Measurements from ENCODE around the gene TFCP2.
"Not testable (repeated sequence)": the region's sequence is repeated elsewhere in the genome, so short reads cannot be mapped to it uniquely, and the experiment has no call there.

TFCP2 gene, protein sequence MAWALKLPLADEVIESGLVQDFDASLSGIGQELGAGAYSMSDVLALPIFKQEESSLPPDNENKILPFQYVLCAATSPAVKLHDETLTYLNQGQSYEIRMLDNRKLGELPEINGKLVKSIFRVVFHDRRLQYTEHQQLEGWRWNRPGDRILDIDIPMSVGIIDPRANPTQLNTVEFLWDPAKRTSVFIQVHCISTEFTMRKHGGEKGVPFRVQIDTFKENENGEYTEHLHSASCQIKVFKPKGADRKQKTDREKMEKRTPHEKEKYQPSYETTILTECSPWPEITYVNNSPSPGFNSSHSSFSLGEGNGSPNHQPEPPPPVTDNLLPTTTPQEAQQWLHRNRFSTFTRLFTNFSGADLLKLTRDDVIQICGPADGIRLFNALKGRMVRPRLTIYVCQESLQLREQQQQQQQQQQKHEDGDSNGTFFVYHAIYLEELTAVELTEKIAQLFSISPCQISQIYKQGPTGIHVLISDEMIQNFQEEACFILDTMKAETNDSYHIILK

DNA sequence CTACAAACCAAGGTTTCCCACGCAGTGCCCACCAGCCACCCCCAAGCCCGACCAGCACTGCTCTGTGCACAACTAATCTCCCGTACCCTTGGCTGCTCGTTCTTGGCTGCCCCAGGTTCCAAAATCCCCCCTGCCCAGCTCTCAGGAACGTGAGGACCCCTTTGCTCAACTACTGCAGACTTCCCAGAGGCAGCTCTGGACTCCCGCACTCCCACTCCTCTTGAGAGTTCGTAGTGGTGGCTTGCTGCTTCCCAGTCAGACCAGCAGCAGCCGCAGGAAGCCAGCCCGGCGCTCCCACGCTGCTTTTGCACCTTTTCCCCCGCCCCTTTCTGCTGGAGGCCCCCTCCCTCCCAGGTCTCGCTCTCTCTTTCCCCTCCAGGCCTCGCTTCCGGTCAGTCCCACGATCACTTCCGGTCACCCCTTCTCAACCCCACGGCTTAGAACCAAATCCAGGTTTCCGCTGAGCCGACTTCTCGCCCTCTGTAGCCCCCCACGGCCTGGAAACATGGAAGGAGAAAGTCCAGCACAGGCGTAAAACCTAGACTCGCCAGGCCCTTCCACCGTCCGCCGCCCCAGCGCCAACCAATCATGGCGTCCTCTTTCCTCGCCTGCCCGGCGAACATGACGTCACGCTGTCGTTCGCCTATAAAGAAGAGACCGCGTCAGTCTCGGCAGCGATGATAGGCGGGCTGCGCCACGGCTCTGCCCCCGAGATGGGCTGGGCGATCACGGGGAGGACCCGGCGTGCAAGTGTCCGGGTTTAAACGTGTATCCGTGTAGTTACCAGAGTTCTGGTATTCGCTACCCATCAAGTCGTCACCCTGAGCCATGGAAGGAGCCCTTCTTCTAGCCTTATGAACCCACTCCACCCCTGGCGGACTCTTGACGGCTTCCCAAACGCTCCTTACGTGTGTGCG lies at the start of gene TFCP2:
TSS of gene TFCP2 (minus strand) at position 621 of the 917 bp plus-strand sequence. CDS start 713 bp downstream, outside the sequence.
- peak; percentile 74 for DNase-seq

DNA sequence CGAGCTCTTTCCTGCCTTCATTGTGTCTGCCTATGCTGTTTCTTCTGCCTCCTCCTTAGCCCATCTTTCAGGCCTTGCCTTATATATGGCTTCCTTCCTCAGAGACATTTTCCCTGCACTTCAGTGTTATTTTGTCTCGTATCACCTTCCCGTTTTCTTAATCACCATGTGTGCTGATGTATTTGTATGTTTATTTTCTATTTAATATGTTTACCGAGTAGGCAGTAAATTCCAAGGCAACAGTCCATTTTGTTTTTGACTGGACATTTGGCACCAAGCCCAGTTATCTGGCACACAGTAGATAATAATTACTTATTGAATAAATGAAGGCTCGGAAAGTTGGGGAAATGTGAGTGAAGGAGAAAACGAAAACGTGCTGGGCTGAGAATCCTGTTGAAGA lies 49.5 kb upstream of the TFCP2 start:
- no peak for DNase-seq

DNA sequence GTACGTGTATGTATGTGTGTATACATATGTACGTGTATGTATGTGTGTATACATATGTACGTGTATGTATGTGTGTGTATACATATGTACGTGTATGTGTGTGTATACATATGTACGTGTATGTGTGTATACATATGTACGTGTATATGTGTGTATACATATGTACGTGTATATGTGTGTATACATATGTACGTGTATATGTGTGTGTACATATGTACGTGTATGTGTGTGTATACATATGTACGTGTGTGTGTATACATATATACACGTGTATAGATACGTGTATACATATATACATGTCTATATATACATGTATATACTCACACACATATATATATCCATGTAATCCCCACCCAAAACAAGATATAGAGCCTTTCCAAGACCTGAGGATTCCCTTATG lies 46.9 kb upstream of the TFCP2 start:
- DNase-seq: not testable (repeated sequence)

DNA sequence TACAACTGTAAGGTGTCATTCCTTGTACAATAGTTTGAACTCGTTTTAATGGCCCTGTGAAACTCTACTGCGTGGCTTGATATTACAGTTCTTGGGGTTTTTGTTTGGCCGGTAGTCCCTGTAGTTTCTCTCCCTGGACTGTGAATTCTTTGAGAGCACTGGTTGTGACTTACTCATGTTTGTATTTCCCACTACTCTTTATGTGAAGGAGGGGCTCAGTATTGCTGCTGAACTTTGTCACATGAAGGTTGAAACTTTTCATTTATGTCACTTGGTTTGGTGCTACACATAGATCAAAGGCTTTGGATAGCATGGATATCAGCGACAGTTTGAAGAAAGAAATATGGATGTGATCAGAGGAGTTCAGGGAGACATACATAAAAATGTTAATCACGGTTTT lies 46.4 kb upstream of the TFCP2 start:
- no peak for DNase-seq

DNA sequence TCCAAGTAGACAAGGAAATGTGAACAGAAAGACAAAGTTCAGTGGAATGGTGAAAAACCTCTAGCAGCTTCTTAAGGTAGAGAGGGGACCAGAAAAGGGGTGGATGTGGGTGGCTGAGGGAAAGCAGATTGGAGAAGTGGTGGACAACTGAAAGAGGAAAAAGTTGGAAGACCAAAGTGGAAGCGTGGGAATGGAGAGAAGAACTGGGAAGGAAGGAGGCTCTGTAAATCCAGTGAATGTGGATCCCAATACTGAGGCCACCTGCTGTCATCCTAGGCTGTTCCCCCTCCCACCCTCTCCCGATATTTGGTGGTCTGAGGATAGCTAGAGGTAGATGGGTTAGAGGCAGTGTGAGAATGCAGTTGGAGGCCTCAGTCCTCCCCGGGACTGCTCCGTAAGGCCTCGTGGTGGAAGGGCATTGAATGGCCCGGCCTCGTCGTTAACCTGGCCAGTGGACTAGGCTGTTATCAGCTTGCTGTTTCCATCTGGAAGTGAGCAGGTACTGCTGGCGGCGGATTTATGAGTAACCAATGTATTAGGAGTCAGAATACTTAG lies 45.7 kb upstream of the TFCP2 start:
- no peak for DNase-seq

DNA sequence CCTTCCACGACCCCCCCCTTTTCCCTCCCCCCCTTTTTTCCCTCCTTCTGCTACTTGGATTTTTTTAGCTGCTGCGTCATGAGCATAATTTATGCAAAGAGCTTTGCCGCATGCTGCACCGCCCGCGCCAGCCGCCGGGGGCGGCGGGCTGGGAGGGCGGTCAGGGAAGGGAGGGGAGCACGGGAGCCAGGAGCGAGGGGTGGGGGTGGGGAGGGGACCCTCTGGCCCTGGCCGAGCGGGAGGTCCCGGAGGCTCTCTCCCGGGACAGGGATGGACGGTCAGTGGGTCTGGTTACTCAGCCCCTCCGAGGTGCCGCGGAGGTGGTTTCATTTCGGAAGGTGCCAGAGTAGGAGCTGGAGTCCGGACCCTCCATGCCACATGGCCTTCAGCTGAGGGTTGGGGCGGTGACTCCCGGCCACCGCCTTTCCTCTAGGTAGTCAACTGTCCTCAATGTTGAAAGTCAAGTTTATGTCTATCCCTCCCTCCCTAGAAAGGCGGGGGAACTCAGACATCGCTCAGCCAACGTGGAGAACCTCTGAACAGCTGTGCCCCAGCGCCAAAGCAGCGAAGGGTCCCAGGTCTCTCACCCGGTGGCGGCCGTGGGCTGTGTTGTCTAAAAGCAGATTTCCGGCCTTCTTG lies 45.2 kb upstream of the TFCP2 start, which contains the start of gene POU6F1:
TSS of gene POU6F1 (minus strand) at position 95 of the 639 bp plus-strand sequence. CDS start 11,226 bp downstream, outside the sequence.
- DNase-seq: peak; percentile 9

DNA sequence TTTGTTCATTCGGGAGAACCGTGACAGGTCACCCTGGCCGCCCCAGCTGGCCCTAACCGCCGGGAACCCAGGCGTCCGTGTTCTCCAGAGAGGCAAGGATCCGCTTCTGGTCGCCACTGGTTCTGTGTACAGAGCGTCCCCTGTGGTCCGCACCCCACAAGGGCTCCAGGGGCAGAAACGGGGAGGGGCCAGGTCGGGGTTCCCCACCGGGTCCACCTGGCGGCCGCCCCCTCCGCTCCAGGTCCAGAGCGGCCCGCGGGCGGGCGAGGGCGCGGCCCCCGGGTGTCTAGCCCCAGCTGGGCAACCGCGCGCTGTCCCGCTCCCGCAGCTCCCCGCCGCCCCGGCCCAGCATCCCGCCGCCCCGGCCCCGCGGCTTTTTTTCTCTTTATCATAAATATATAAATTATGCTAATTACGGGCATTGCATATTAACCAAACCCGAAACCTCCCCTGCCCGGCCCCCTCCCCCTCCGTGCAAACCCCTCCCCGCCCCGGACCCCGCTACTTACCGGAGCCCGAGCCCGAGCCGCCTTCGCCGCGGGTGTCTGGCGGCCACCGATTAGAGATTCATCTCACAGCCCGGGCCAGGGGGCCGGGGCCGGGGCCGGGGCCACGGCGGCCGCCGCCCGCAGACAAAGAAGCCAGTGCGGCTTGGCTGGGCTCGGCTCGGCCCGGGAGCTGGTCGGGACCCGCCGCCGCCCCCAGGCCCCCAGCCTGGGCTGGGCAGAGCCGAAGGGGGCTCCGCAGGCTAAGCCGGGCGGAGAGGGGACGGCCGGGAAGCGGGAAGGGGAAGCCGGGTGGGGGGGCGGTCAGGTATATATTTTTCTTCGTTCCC lies 44.4 kb upstream of the TFCP2 start:
- DNase-seq: no peak

DNA sequence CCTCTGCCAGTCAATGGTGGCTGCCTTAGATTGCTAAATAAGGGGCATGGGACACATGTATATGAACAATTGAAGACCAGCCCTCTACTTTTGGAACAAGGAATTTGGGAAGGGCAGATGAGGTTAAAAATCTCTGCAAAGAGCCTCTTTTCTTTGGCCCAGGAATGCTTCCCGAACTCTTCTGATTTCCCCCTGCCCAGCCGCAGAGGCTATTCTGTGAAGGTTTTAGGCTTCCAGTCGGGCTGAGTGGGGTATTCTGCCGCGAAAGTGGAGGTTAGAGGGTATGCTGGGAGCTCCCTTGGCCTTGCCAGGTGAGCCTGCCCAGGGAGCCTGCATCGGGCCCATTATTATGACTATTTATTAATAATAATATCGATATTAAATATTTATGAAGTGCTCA lies 43.7 kb upstream of the TFCP2 start:
- DNase-seq: no peak

DNA sequence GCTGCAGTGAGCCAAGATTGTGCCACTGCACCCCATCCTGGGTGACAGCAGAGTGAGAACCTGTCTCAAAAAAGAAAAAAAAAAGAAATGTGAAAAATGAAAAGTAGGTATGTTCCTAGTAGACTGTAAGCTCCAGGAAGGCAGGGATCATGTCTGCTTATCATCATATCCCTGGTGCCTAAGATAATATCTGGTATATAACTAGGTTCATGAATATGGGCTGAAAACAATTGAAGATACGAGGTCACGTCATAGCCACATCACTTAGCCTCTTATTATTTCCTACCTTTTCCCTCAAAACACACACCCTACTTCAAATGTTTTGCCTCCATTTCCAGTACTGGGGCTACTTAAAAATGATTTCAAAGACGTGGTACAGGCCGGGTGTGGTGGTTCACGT lies 42.0 kb upstream of the TFCP2 start:
- DNase-seq: no peak

DNA sequence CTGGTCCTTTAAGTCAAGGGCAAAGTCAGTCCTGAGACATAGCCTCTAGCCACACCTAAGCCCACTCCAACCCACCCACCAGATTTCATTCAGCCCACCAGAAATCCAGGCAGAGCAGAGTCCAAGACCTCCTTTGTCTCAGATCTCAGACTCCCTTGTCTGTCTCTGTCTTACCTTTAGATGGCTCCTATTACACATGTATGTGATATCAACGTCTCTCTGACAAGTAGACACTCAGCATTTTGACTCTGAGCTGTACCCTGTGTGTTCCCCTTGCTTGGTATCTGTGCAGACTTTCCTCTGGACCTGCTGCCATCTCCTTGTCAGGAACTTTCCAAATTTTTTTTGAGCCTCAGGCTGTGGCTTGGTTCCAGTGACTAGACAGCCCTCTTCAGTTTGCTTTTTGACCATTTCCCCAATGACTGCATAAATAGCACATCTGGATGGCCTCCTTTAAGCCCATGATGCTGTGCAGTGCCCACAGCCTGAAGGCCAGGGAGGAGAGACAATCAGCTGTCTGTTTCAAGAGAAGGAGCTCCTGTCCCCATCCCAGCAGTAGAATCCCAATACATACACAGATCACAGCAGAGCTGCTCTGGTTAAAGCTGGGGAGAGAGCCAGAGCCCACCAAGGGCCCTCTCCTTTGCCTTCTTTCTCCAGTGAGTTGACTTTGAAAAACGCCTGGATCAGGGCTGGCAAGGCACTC lies 37.9 kb upstream of the TFCP2 start:
- no peak for DNase-seq

DNA sequence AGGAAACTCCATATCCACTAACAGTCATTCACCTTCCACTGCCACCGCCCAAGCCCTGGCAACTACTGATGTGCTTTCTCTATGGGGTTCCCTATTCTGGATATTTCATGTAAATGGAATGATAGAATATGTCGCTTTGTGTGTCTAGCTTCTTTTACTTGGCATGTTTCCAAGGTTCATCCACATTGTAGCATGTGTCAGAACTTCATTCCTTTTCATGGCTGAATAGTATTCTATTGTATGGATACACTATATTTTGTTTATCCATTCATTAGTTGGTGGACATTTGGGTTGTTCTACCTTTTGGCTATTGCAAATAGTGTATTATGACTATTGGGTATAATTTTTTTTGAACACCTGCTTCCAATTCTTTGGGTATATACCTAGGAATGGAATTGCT lies 36.3 kb upstream of the TFCP2 start:
- DNase-seq: no peak

DNA sequence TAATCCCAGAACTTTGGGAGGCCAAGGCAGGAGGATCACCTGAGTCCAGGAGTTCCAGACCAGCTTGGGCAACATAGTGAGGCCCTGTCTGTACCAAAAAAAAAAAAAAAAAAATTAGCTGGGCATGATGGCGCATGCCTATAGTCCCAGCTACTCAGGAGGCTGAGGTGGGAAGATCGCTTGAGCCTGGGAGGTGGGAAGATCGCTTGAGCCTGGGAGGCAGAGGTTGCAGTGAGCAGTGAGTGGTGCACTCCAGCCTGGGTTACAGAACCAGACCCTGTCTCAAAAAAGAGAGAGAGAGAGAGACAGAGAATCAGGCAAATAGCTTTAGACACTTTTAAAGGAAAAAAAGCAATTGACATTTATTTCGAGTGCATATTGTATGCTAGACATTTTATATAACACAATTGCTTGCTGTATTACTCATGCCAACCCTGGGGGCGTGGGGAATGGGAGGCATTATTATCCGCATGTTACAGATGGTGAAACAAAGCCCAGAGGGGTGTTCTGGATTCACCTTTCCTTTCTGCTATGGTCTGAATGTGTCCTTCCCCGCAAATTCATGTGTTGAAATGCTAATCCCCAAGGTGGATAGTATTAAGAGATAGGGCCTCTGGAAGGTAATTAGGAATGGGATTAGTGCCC lies 35.2 kb upstream of the TFCP2 start:
- DNase-seq: no peak

DNA sequence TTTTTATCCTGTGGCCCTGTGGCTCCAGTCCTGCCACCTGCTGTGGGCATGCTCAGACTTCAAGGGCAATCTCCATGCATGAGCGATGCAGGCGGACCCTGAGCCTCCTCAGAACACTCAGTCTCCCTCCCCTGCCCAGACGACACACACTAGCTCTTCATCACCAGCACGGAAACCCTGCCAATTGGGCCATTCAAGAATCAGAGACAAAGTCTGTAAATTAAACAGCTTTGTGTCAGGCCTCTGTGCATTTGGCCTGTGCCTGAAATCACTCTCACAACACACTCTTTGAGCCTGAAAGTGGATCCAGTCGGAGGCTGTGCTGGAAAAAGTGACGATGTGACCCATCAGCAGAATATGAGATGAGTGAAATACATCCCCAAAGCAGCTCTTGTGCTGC lies 32.4 kb upstream of the TFCP2 start:
- no peak for DNase-seq

DNA sequence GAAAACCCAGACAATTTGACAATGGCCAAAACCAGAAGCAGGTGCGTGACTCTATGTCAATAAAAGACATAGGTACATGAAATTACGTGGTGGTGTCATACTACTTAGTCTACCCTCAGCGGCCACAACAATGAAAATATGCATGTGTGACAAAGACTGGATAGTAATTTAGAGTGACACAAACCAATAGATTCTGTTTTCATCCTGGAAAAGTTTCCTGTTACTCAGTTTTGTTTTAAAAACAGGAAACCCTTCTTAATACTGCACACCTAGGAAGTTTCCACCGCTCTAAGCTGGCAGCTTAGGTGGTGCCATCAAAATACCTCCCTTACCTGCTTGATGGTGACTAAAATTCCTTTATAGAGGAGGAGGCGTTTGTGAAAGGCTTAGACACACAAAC lies 29.8 kb upstream of the TFCP2 start:
- DNase-seq: no peak

DNA sequence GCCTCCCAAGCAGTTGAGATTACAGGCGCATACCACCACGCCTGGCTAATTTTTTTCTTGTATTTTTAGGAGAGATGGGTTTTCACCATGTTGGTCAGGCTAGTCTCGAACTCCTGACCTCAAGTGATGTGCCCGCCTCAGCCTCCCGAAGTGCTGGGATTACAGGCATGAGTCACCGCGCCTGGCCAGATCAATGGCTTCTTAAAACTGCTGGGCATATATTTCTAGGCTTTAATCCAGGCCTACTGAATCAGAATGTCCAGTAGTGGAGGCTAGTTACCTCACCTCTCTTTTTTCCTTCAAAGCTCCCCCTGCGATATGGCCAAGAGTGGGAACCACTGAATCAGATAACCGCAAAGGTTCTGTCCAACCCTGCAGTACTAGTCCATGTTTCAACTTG lies 27.9 kb upstream of the TFCP2 start:
- no peak for DNase-seq

DNA sequence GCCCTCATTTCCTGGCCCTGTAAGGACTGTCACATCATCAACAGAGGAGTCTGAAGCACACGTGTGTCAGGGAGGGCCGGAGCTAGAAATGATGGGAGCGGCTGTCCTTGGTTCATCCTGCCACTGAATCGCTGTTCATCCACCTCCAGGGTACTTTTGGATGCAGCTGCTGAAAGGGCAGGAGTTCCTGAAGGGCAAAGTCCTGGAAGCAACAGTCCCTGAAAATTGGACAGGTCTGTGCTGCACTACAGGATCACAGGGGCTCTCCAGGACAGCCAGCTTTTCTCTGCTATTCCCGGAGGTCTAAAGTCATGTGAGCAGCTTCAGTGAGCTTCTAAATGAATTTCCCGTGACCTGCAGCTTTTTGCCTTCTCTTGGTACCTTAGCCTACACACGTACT lies 27.2 kb upstream of the TFCP2 start:
- no peak for DNase-seq

DNA sequence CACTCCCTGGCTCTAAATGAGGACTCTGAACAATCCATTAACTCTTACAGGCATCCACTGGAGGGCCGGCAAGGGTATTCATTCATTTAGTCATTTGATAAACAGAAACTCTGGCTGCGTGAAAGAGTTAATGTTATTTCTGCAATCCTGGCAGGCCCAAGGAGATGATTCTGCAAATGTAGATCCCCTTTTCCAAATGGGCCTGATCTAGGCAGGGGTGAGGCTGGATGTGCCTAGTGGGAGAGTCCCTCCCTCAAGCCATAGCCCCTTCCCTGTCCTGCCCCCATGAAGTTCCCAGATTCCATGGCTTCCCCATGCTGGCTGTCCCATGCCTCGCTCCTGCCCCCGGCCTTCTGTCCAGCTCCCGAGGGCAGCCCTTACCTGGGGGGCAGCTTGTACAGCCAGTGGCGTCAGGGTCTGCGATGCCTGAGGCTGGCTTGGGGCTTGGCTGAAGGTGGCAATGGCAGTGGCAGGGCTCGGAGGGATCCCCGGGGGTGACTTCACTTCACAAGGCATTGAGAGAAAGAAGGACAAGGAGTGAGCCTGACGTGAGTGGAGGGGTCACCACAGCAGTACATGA lies 26.5 kb upstream of the TFCP2 start:
- DNase-seq: no peak

DNA sequence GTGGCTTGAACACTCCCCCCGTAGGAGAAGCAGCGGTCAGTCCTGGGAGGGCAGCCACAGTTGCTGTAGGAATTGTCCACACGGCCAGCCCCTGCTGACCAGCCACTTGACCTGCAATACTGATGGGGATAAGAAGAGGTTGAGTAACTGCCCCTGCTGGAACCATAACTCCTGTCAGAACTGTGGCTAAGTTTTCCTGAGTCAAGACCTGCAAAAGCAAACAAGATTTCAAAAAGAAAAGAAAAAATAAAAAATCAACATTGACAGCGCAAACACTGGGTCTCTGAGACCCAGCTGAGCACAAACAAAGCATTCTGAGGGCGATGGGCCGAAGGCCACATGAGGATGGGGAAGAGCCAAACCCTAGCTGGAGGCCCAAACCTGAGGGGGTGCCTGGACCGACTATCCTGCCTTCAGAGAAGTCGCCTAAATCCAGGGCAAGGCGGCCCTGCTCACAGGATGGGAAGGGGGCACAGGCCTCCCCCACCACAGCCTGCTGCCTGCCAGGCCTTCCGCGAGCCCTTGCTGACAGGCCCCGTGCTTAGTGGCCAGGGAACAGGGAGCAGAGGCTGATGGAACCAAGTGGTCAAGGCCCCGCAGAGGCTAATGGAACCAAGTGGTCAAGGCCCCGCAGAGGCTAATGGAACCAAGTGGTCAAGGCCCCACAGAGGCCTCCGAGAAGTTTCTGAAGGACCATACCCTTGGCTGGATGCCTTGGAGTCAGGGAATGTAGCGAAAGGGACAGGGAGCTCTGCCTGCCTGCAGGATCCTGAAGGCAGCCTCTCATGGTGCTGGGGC lies 25.8 kb upstream of the TFCP2 start:
- no peak for DNase-seq

Data from NCI-H187 treated with DMSO at 0.1 percent for 48 hours (cell line).